HS-27A (cell line): ENCODE measurements around the gene ACSS1.
"Not testable (repeated sequence)": the region's sequence is repeated elsewhere in the genome, so short reads cannot be mapped to it uniquely, and the experiment has no call there.

Experiments
- DNase-seq: peaks from one replicate; pipeline ENCODE4 v3.0.0-alpha.2; 2012; ENCODE audit warnings: low read depth, missing footprints

The ACSS1 gene

GRCh38 chr20:25011261-25011660 is 46.7 kb downstream of the ACSS1 start:
- no peak for DNase-seq

- no peak for DNase-seq
Observed at GRCh38 chr20:25009218-25010145, 48.5 kb downstream of the ACSS1 start.

- no peak for DNase-seq
Observed at GRCh38 chr20:25008388-25009217, 49.3 kb downstream of the ACSS1 start.

GRCh38 chr20:25007491-25008305 is 50.2 kb downstream of the ACSS1 start:
- no peak for DNase-seq

GRCh38 chr20:25006431-25007167 is 51.3 kb downstream of the ACSS1 start:
- no peak for DNase-seq

- DNase-seq: no peak
Observed at GRCh38 chr20:25005661-25006060, 52.3 kb downstream of the ACSS1 start.

- DNase-seq: no peak
Observed at GRCh38 chr20:25005220-25005619, 52.7 kb downstream of the ACSS1 start.

- no peak for DNase-seq
Observed at GRCh38 chr20:25003002-25003401, 54.9 kb downstream of the ACSS1 start.

GRCh38 chr20:25001323-25001722 is 56.6 kb downstream of the ACSS1 start:
- not testable (repeated sequence) for DNase-seq

- peak; percentile 92 for DNase-seq
Observed at GRCh38 chr20:25000268-25000801, 57.6 kb downstream of the ACSS1 start.

GRCh38 chr20:24999568-24999967 is 58.4 kb downstream of the ACSS1 start:
- DNase-seq: no peak

GRCh38 chr20:24998631-24999445 is 59.1 kb downstream of the ACSS1 start:
- no peak for DNase-seq

GRCh38 chr20:24998121-24998520 is 59.8 kb downstream of the ACSS1 start:
- no peak for DNase-seq

GRCh38 chr20:24996449-24997377 is 61.2 kb downstream of the ACSS1 start:
- no peak for DNase-seq

- no peak for DNase-seq
Observed at GRCh38 chr20:24995741-24996448, 62.0 kb downstream of the ACSS1 start.

- peak; percentile 74 for DNase-seq
Observed at GRCh38 chr20:24994470-24995368, 63.2 kb downstream of the ACSS1 start.

GRCh38 chr20:24994186-24994465 is 63.8 kb downstream of the ACSS1 start:
- DNase-seq: no peak
